ENCODE data around the gene SNX7. TPM values are rescaled to one million over a fixed set of nuclear protein-coding genes. Genes with fewer than 3 reads are reported as not detected.

The SNX7 gene
- total RNA-seq, 1 donor from 2014 or later = 46.0 TPM

GRCh38 chr1:98669355-98670296 is 8.1 kb downstream of the SNX7 start:
- no peaks in the 10 kb centered on the region for H3K36me3 Mint-ChIP-seq (ENCODE audit: low read depth, unreplicated experiment)
- TF ChIP-seq CTCF (IDR thresholded peaks at IDR 0.05; ENCODE audit: unreplicated experiment) = no peak
- no peaks in the 10 kb centered on the region for H3K27me3 Mint-ChIP-seq (ENCODE audit: unreplicated experiment)

GRCh38 chr1:98672189-98672588 is 10.7 kb downstream of the SNX7 start:
- no peak for TF ChIP-seq CTCF (IDR thresholded peaks at IDR 0.05; ENCODE audit: unreplicated experiment)
- H3K4me3 Mint-ChIP-seq (ENCODE audit: unreplicated experiment) = no peak overlapping the region
- H3K36me3 Mint-ChIP-seq (ENCODE audit: low read depth, unreplicated experiment) = no peaks in the 10 kb centered on the region
- no peak overlapping the region for H3K27ac Mint-ChIP-seq (ENCODE audit: unreplicated experiment)
- H3K27me3 Mint-ChIP-seq (ENCODE audit: unreplicated experiment) = no peaks in the 10 kb centered on the region
- no peak for DNase-seq (ENCODE audit: low spot score)
- H3K4me1 Mint-ChIP-seq (ENCODE audit: unreplicated experiment) = peaks cover 9% of the 10 kb centered on the region
- no peaks in the 10 kb centered on the region for H3K9me3 Mint-ChIP-seq (ENCODE audit: unreplicated experiment)

More at GRCh38 chr1:98669355-98670296, 8.1 kb downstream of the SNX7 start:
- Mint-ChIP-seq H3K4me1 (ENCODE audit: unreplicated experiment) (peaks cover 13% of the 10 kb centered on the region), H3K9me3 (ENCODE audit: unreplicated experiment) (no peaks in the 10 kb centered on the region), H3K4me3 (ENCODE audit: unreplicated experiment) (no peak overlapping the region), H3K27ac (ENCODE audit: unreplicated experiment) (no peak overlapping the region)
- DNase-seq (ENCODE audit: low spot score) = no peak

GRCh38 chr1:98674075-98674781 is 12.7 kb downstream of the SNX7 start:
- Mint-ChIP-seq H3K27ac (ENCODE audit: unreplicated experiment) (no peak overlapping the region), H3K36me3 (ENCODE audit: low read depth, unreplicated experiment) (peaks cover 1% of the 10 kb centered on the region), H3K4me3 (ENCODE audit: unreplicated experiment) (no peak overlapping the region), H3K4me1 (ENCODE audit: unreplicated experiment) (peaks cover 6% of the 10 kb centered on the region), H3K9me3 (ENCODE audit: unreplicated experiment) (no peaks in the 10 kb centered on the region), H3K27me3 (ENCODE audit: unreplicated experiment) (no peaks in the 10 kb centered on the region)
- DNase-seq (ENCODE audit: low spot score) = no peak
- TF ChIP-seq CTCF (IDR thresholded peaks at IDR 0.05; ENCODE audit: unreplicated experiment) = no peak

GRCh38 chr1:98675282-98675681 is 13.8 kb downstream of the SNX7 start:
- H3K27ac Mint-ChIP-seq (ENCODE audit: unreplicated experiment) = no peak overlapping the region
- H3K4me1 Mint-ChIP-seq (ENCODE audit: unreplicated experiment) = peaks cover 3% of the 10 kb centered on the region
- H3K9me3 Mint-ChIP-seq (ENCODE audit: unreplicated experiment) = no peaks in the 10 kb centered on the region
- no peak for TF ChIP-seq CTCF (IDR thresholded peaks at IDR 0.05; ENCODE audit: unreplicated experiment)
- no peak for DNase-seq (ENCODE audit: low spot score)
- no peak overlapping the region for H3K4me3 Mint-ChIP-seq (ENCODE audit: unreplicated experiment)
- H3K27me3 Mint-ChIP-seq (ENCODE audit: unreplicated experiment) = no peaks in the 10 kb centered on the region
- peaks cover 4% of the 10 kb centered on the region for H3K36me3 Mint-ChIP-seq (ENCODE audit: low read depth, unreplicated experiment)
